Natural killer cell (primary cell): Measurements from ENCODE around the gene SMC5. TPM values are rescaled to one million over a fixed set of nuclear protein-coding genes. Genes with fewer than 3 reads are reported as not detected.

Experiments
- ATAC-seq, 3 donors: fragments of 150-1000 bp in 2 of 3; fragments of 200-7000 bp in 1 of 3; cut with Tn5 transposase; 1 replicate in 1 of 3; 2 replicates in 2 of 3; pipeline ENCODE4 v1.10.0; 2021; ENCODE audit warnings: mild to moderate bottlenecking in 2 of 3, moderate library complexity in 2 of 3
- DNase-seq, 2 donors: peaks; one replicate each; pipeline versions ENCODE4 v3.0.0 to v3.0.0-alpha.2; 2013 to 2021; ENCODE audit warnings: mixed read lengths in 1 of 2
- H3K27ac ChIP-seq: one replicate; pipeline ENCODE4 v1.5.1; 2013; ENCODE audit warnings: mild to moderate bottlenecking, low read length
- H3K27me3 ChIP-seq: one replicate; pipeline ENCODE4 v1.6.1; 2013; ENCODE audit warnings: low read length; ENCODE audit not compliant: control insufficient read depth, insufficient read depth
- H3K36me3 ChIP-seq: one replicate; pipeline ENCODE4 v1.6.1; 2013; ENCODE audit warnings: low read length; ENCODE audit not compliant: control insufficient read depth, insufficient read depth
- H3K4me1 ChIP-seq: one replicate; pipeline ENCODE4 v1.6.1; 2013; ENCODE audit warnings: low read length; ENCODE audit not compliant: control insufficient read depth, insufficient read depth
- H3K4me3 ChIP-seq: one replicate; pipeline ENCODE4 v1.5.1; 2013; ENCODE audit warnings: low read length
- H3K9me3 ChIP-seq: one replicate; pipeline ENCODE4 v1.6.1; 2013; ENCODE audit warnings: low read length; ENCODE audit not compliant: control insufficient read depth, insufficient read depth
- H3K27ac Mint-ChIP-seq, 2 donors: one replicate each; pipeline ENCODE4 v1.8.0; 2022; ENCODE audit warnings: mild to moderate bottlenecking in 2 of 2, mixed read lengths in 2 of 2, moderate library complexity in 1 of 2
- H3K27me3 Mint-ChIP-seq, 2 donors: one replicate each; pipeline ENCODE4 v1.8.0; 2022; ENCODE audit warnings: low read depth in 2 of 2, mixed read lengths in 2 of 2
- H3K36me3 Mint-ChIP-seq: one replicate; pipeline ENCODE4 v1.8.0; 2022; ENCODE audit warnings: mixed read lengths
- H3K4me1 Mint-ChIP-seq, 2 donors: one replicate each; pipeline ENCODE4 v1.8.0; 2022; ENCODE audit warnings: mixed read lengths in 2 of 2
- H3K4me3 Mint-ChIP-seq: one replicate; pipeline ENCODE4 v1.8.0; 2022; ENCODE audit warnings: mild to moderate bottlenecking, moderate library complexity, mixed read lengths
- H3K9me3 Mint-ChIP-seq, 2 donors: one replicate each; pipeline ENCODE4 v1.8.0; 2022; ENCODE audit warnings: mixed read lengths in 2 of 2
- WGBS: methylation state at CpG from one replicate; pipeline ENCODE4 v1.1.7; 2013; ENCODE audit warnings: missing lambda C conversion rate; ENCODE audit not compliant: insufficient coverage; 5-methylcytosine and 5-hydroxymethylcytosine counted together
- intact Hi-C: fragments of 100-400 bp; cut with micrococcal nuclease; formaldehyde crosslinking; loops from one replicate; pipeline ENCODE4 v1.14.2; 2022
- total RNA-seq, 4 donors: library from RNA; stranded (reverse); fragments of 120-200 nt in 1 of 4; gene quantifications; one replicate each; pipeline versions ENCODE4 v1.2.3 to v1.2.4, GENCODE V29; 2013 to 2022
- TF ChIP-seq, protein P1 (sequence below): fragments of 200-600 bp; IDR thresholded peaks from one replicate; pipeline ENCODE4 v1.8.0; 2022; ENCODE audit warnings: antibody characterized with exemption

SMC5 gene
- total RNA-seq, 3 donors from 2014 or later (not counting 1 experiment from before 2014, with no cell fraction given): 35.0 to 41.0 (median 40.9) TPM

DNA sequence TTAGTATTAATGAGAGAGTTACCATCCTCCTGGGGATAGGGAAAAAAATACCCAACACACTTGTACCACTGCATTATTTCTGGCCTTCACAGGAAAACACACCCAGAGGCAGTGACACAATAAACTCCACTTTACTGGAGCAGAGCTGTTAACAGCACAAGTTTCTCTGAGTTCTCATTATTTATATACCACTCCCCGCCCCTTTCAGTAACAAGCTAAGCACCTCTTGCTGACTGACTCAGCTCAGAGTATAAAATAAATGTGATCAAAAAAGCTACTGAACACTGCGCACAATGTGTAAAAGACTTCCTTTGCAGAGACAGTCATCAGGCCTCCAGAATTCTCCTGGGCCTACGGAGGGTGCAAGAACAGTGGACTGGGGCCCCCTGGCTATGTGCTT, 134.1 kb downstream of the SMC5 start:
- Histone ChIP-seq H3K4me3 (no peak overlapping the region), H3K4me1 (peaks cover 31% of the 10 kb centered on the region), H3K27me3 (no peaks in the 10 kb centered on the region), H3K27ac (peak overlapping the region; percentile 47), H3K9me3 (no peaks in the 10 kb centered on the region), H3K36me3 (no peaks in the 10 kb centered on the region)
- TF ChIP-seq, protein P1, sequence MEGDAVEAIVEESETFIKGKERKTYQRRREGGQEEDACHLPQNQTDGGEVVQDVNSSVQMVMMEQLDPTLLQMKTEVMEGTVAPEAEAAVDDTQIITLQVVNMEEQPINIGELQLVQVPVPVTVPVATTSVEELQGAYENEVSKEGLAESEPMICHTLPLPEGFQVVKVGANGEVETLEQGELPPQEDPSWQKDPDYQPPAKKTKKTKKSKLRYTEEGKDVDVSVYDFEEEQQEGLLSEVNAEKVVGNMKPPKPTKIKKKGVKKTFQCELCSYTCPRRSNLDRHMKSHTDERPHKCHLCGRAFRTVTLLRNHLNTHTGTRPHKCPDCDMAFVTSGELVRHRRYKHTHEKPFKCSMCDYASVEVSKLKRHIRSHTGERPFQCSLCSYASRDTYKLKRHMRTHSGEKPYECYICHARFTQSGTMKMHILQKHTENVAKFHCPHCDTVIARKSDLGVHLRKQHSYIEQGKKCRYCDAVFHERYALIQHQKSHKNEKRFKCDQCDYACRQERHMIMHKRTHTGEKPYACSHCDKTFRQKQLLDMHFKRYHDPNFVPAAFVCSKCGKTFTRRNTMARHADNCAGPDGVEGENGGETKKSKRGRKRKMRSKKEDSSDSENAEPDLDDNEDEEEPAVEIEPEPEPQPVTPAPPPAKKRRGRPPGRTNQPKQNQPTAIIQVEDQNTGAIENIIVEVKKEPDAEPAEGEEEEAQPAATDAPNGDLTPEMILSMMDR: no peak
- H3K4me3 Mint-ChIP-seq: peak overlapping the region; percentile 68
- DNase-seq (no peak), ATAC-seq (peak; percentile 58 to 74 (median 60))
- peaks cover 77% of the 10 kb centered on the region in 2 donors for H3K4me1 Mint-ChIP-seq
- H3K9me3 Mint-ChIP-seq: no peaks in the 10 kb centered on the region
- no peaks in the 10 kb centered on the region for H3K27me3 Mint-ChIP-seq
- H3K27ac Mint-ChIP-seq: peak overlapping the region; percentile 84 to 86
- intact Hi-C loops: loop anchor here (2.0 to 5.0 kb wide), 2 partner anchors 26 to 41 kb away; no protein-coding TSS in a partner anchor
- 64% methylated on average over 3 of the region's 3 CpGs for WGBS
- H3K36me3 Mint-ChIP-seq: no peaks in the 10 kb centered on the region

- H3K36me3 ChIP-seq: no peaks in the 10 kb centered on the region
- H3K4me3 Mint-ChIP-seq: no peak overlapping the region
- H3K9me3 ChIP-seq: no peaks in the 10 kb centered on the region
- no peaks in the 10 kb centered on the region for H3K27me3 Mint-ChIP-seq
- DNase-seq (no peak), ATAC-seq (no peak)
- H3K27ac Mint-ChIP-seq: peak overlapping the region; percentile 84 to 93
- H3K9me3 Mint-ChIP-seq: no peaks in the 10 kb centered on the region
- H3K4me3 ChIP-seq: no peak overlapping the region
- no peaks in the 10 kb centered on the region for H3K27me3 ChIP-seq
- intact Hi-C loops: loop anchor here (2.0 kb wide), 1 partner anchor 15 kb away; no protein-coding TSS in a partner anchor
- peak overlapping the region; percentile 83 for H3K27ac ChIP-seq
- H3K4me1 Mint-ChIP-seq: peaks cover 80 to 86% of the 10 kb centered on the region in 2 donors
- peaks cover 50% of the 10 kb centered on the region for H3K4me1 ChIP-seq
- WGBS: 90% methylated on average over 5 of the region's 6 CpGs
- TF ChIP-seq, protein P1: no peak
- no peaks in the 10 kb centered on the region for H3K36me3 Mint-ChIP-seq
These were observed 136.9 kb downstream of the SMC5 start for GRCh38 chr9:70395652-70396051.

DNA sequence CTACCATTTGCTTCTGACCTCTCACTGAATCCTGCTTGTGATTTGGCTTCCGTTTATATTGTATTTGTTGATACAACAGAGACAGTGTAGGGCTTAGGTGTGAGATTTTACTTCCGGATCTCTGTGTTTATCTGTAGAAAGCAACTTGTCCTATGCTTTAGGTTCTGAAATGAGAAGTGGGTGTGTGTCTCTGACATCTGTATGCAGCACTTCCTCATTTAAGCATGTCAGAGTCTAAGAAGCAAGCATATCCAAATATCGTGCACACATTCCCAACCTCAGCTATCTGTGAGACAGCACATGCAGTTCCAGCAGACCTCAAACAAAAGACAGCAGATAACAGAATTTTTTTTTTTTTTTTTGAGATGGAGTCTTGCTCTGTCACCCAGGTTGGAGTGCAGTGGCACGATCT, 139.4 kb downstream of the SMC5 start:
- H3K9me3 ChIP-seq: no peaks in the 10 kb centered on the region
- Mint-ChIP-seq H3K9me3 (no peaks in the 10 kb centered on the region), H3K27me3 (no peaks in the 10 kb centered on the region), H3K4me1 (peaks cover 59 to 67% of the 10 kb centered on the region in 2 donors), H3K4me3 (peak overlapping the region; percentile 83), H3K27ac (peak overlapping the region; percentile 84 to 93), H3K36me3 (no peaks in the 10 kb centered on the region)
- TF ChIP-seq, protein P1: no peak
- peaks cover 39% of the 10 kb centered on the region for H3K4me1 ChIP-seq
- DNase-seq (peak in 1 of 2 donors; percentile 75), ATAC-seq (peak; percentile 92 to 98 (median 97))
- intact Hi-C loops: loop anchor here (1.0 kb wide), 2 partner anchors 16 to 22 kb away; partner anchors contain the start of gene KLF9
- H3K4me3 ChIP-seq: no peak overlapping the region
- no peaks in the 10 kb centered on the region for H3K27me3 ChIP-seq
- WGBS: 4% methylated on average over 4 of the region's 4 CpGs
- H3K36me3 ChIP-seq: no peaks in the 10 kb centered on the region
- peak overlapping the region; percentile 83 for H3K27ac ChIP-seq

DNA sequence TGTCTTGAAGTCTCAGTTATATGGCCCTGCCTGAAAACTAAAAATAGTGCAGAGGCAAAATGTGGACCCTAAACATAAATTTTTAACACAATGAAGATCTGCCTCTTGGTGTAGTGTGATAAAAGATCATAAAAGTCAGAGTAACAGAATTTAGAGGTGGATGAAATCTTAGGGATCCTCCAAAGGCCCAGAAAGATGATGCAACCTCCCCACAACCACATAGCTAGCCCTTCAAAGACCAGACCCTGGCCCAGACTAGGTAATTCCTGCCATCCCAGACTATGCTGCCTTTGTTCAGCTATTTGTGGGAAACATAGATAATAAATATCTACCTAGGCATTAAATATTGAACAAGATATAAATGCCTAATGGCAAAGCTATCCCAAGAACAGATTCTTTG, 140.4 kb downstream of the SMC5 start:
- Mint-ChIP-seq H3K27ac (peak overlapping the region; percentile 84 to 93), H3K4me1 (peaks cover 51 to 65% of the 10 kb centered on the region in 2 donors), H3K9me3 (no peaks in the 10 kb centered on the region), H3K36me3 (no peaks in the 10 kb centered on the region), H3K27me3 (no peaks in the 10 kb centered on the region), H3K4me3 (peak overlapping the region; percentile 64)
- H3K4me3 ChIP-seq: no peak overlapping the region
- H3K9me3 ChIP-seq: no peaks in the 10 kb centered on the region
- peak overlapping the region; percentile 83 for H3K27ac ChIP-seq
- intact Hi-C loops: no loop called here
- H3K36me3 ChIP-seq: no peaks in the 10 kb centered on the region
- H3K4me1 ChIP-seq: peaks cover 37% of the 10 kb centered on the region
- ATAC-seq (no peak), DNase-seq (no peak)
- no peaks in the 10 kb centered on the region for H3K27me3 ChIP-seq
- TF ChIP-seq, protein P1: no peak
